KMS-11 (cell line): ENCODE results near the gene H19.

Experiments used
- H2AFZ ChIP-seq: fragments of 200-600 bp; sonication (generic); 2 replicates; pipeline ENCODE4 v1.6.1; 2016; ENCODE audit warnings: antibody characterized with exemption, mixed run types, low read depth
- H3K27ac ChIP-seq: fragments of 200-600 bp; sonication (generic); 2 replicates; pipeline ENCODE4 v1.6.1; 2016; ENCODE audit warnings: mild to moderate bottlenecking, mixed run types
- H3K27me3 ChIP-seq: fragments of 200-600 bp; sonication (generic); 2 replicates; pipeline ENCODE4 v1.6.1; 2017; ENCODE audit warnings: mild to moderate bottlenecking, low read depth, mixed run types, moderate library complexity; ENCODE audit not compliant: insufficient read depth
- H3K36me3 ChIP-seq: fragments of 200-600 bp; sonication (generic); 2 replicates; pipeline ENCODE4 v1.6.1; 2017; ENCODE audit warnings: mild to moderate bottlenecking, mixed run types; ENCODE audit not compliant: insufficient read depth
- H3K4me1 ChIP-seq: fragments of 200-600 bp; sonication (generic); 2 replicates; pipeline ENCODE4 v1.6.1; 2016; ENCODE audit warnings: mild to moderate bottlenecking, low read depth, mixed run types; ENCODE audit not compliant: poor library complexity, severe bottlenecking
- H3K4me2 ChIP-seq: fragments of 200-600 bp; sonication (generic); 2 replicates; pipeline ENCODE4 v1.7.0; 2016; ENCODE audit warnings: mild to moderate bottlenecking, mixed run types
- H3K4me3 ChIP-seq: fragments of 200-600 bp; sonication (generic); IDR thresholded peaks from 2 replicates; pipeline ENCODE4 v1.6.1; 2017; ENCODE audit warnings: low read depth, low read length, mixed read lengths; ENCODE audit not compliant: insufficient read depth
- H3K79me2 ChIP-seq: fragments of 200-600 bp; sonication (generic); 2 replicates; pipeline ENCODE4 v1.6.1; 2016; ENCODE audit warnings: low read depth, mixed run types; ENCODE audit not compliant: insufficient read depth
- H3K9ac ChIP-seq: fragments of 200-600 bp; sonication (generic); 2 replicates; pipeline ENCODE4 v1.6.1; 2016; ENCODE audit warnings: mild to moderate bottlenecking, mixed run types
- H4K20me1 ChIP-seq: fragments of 200-600 bp; sonication (generic); 2 replicates; pipeline ENCODE4 v1.6.1; 2016; ENCODE audit warnings: mild to moderate bottlenecking, mixed run types; ENCODE audit not compliant: insufficient read depth
- CTCF ChIP-seq: fragments of 200-600 bp; sonication (generic); conservative IDR thresholded peaks from 2 replicates; pipeline ENCODE4 v1.6.1; 2017; ENCODE audit warnings: low read depth, mild to moderate bottlenecking, antibody characterized with exemption, low read length, moderate library complexity, mixed read lengths

The H19 gene

GRCh38 chr11:1979607-1980006 is 18.0 kb downstream of the H19 start:
- Histone ChIP-seq H3K4me1 (no peaks in the 10 kb centered on the region), H4K20me1 (no peaks in the 10 kb centered on the region), H3K79me2 (no peaks in the 10 kb centered on the region), H3K27ac (no peak overlapping the region), H3K36me3 (no peaks in the 10 kb centered on the region), H3K27me3 (peaks cover 2% of the 10 kb centered on the region; the same call in 1 of the 2 replicates), H3K9ac (no peak overlapping the region), H3K4me2 (no peak overlapping the region), H2AFZ (no peak overlapping the region), H3K4me3 (no peak overlapping the region)
- no peak for TF ChIP-seq CTCF

DNA sequence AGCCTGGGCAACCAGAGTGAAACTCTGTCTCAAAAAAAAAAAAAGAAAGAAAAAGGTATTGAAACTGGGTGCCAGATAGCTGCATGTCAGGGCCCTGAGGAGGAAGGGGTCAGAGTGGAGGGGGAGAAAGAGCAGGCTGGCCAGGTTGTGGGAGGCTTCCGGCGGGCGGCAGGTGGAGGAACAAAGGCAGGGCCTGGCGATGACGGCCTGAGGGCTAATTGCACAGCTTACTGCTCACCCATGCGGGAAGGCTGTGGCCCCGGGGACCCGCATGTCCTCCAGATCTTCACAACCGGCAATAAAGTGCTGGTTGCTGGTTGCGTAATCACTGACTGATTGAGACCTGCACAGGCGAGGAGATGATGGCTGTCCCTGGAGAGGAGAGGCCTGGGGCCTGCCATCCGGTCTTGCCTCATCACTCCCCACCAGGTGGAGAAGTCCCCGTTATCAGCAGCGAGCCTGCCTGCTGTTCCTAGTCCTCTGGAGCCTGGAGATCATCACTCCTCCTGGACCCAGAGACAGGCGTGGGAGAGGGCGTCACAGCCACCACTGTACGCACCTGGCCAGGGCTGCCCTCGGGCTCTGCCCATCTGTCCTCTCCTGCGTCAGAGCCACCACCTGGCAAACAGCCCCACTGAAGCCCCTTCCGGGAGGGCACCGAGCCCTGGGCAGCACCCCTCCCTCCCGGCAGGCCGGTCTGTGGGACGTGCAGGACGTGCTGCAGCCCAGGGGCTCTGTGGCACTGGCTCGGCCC is 18.7 kb downstream of the H19 start:
- H3K4me1 ChIP-seq: no peaks in the 10 kb centered on the region
- no peak overlapping the region for H3K9ac ChIP-seq
- H3K4me3 ChIP-seq: no peak overlapping the region
- H4K20me1 ChIP-seq: no peaks in the 10 kb centered on the region
- peaks cover 2% of the 10 kb centered on the region; the same call in 1 of the 2 replicates for H3K27me3 ChIP-seq
- no peak for TF ChIP-seq CTCF
- no peaks in the 10 kb centered on the region for H3K79me2 ChIP-seq
- no peak overlapping the region for H3K4me2 ChIP-seq
- no peak overlapping the region for H3K27ac ChIP-seq
- no peaks in the 10 kb centered on the region for H3K36me3 ChIP-seq
- H2AFZ ChIP-seq: no peak overlapping the region

DNA sequence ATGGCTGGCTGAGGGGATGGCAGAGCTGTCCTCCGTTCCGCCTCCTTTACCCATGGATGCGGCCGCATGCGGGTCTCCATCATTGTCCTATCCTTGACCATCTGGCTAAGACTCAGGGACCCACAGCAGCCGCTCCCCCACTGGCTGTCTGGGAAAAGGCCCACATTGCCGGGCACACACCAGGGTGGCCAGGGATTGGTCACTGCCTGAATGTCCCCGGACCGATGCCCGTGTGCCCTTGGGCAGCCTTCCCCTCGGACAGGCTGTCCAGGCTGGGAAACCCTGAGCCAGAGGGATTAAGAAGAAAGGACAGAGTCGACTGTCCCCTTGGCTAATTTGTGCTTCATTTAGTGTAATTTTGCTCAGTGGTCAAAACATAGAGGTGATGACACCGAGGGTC is 22.5 kb downstream of the H19 start:
- TF ChIP-seq CTCF: no peak
- Histone ChIP-seq H3K4me2 (no peak overlapping the region), H3K27ac (no peak overlapping the region), H3K9ac (no peak overlapping the region), H3K79me2 (no peaks in the 10 kb centered on the region), H3K4me3 (no peak overlapping the region), H3K4me1 (no peaks in the 10 kb centered on the region), H2AFZ (no peak overlapping the region), H3K27me3 (no peaks in the 10 kb centered on the region), H4K20me1 (no peaks in the 10 kb centered on the region), H3K36me3 (no peaks in the 10 kb centered on the region)

GRCh38 chr11:1970956-1971355 is 26.7 kb downstream of the H19 start:
- Histone ChIP-seq H3K4me3 (no peak overlapping the region), H3K79me2 (no peaks in the 10 kb centered on the region), H2AFZ (no peak overlapping the region), H4K20me1 (no peaks in the 10 kb centered on the region), H3K9ac (no peak overlapping the region), H3K4me2 (no peak overlapping the region), H3K36me3 (no peaks in the 10 kb centered on the region), H3K27ac (no peak overlapping the region), H3K4me1 (no peaks in the 10 kb centered on the region), H3K27me3 (no peaks in the 10 kb centered on the region)
- no peak for TF ChIP-seq CTCF
